Stimulated activated CD4-positive, alpha-beta T cell treated with anti-CD3 and anti-CD28 coated beads, TNF-alpha, amount 100 ng/mL, for 4 hours (primary cell): ENCODE data around the gene TEAD4.

ENCODE experiments used
- DNase-seq, 3 experiments: peaks; one replicate each; pipeline ENCODE4 v3.0.0-alpha.2; 2020; ENCODE audit warnings: low read depth in 3 of 3

The TEAD4 gene

DNA sequence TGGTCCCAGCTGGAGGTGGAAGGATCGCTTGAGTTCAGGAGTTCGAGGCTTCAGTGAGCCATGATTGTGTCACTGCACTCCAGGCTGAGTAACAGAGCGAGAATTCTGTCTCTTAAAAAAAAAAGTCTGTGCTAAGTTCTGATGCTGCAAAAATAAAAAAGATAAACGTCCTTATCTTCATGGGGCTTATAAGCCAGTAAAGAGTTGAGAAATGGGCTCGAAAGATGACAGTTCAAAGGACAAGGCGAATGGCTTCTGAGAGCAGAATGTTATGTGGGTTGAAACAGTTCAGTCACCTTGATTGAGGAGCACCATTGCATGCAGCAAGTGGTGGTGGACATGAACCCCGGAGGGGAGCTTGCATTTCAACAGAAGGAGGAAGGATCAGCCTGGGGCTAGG lies 122.7 kb downstream of the TEAD4 start:
- no peak for DNase-seq

DNA sequence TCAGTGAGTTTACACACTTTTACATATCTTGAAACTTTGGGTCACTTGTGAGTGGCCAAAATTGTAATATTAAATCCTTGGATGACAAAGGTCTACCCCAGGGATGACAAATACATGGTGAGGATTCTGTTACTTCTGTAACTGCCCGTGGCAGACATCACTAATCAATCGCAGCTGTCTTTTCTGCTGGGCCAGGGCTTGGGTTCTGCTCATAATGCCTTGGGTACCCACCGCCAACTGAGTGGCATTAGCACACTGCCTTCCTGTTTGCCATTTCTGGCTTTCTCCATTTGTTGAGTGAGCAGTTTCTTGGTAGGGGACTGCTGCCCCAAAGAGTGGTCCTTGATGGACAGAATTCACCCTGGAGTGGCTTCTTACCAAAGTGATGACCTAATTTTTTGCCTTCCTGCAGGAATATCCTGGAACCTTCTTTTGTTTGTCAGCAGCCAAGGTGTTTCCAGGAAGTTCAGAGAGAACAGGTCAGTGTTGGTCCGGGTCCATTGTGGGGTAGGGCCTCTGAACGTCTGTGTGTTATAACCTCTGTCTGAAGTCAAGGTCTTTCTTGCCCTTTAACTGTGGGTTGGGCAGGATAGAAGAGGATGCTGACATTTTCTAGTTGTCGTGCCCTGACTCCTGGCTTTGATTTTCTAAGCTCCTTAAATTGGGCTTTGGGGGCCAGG lies 124.2 kb downstream of the TEAD4 start:
- no peak for DNase-seq

DNA sequence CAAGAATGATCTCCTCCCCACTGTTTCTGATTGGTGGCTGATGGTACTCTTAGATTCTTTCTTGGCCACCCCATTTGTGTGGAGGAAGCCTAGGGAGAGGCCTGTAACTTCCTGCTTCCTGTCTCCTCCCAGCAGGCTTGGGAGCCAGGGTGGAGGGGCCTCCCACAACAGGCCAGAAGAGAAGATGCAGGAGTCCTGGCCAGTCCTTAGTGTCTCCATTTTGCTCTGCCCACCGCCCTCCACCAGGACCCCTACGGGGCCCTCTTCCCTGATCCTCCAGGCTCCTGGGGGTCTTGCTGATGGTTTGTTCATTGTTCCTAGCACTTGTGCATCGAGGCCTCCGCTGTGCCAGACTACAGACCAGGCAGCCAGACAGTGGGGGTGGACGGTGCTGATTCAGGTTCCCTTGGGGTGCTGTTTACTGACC lies 124.7 kb downstream of the TEAD4 start:
- no peak for DNase-seq

DNA sequence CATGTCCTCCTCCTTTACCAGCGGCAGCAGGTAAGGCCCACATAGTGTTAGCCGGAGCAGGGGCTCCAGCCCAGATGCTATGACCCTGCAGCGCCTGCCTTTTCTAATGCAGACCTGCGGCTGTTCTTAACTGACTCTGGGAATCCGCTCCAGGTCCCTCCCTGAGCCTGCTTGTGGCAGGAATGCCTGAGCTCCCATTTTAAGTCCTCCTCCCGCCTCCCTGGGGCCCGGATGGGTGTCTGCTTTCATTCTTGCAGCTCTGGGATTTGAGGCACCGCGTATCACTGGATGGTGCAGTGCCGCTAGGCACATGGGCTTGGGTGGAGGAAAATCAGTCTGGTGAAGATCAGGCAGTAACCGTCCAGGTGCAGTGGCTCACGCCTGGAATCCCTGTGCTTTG lies 125.5 kb downstream of the TEAD4 start:
- no peak for DNase-seq

DNA sequence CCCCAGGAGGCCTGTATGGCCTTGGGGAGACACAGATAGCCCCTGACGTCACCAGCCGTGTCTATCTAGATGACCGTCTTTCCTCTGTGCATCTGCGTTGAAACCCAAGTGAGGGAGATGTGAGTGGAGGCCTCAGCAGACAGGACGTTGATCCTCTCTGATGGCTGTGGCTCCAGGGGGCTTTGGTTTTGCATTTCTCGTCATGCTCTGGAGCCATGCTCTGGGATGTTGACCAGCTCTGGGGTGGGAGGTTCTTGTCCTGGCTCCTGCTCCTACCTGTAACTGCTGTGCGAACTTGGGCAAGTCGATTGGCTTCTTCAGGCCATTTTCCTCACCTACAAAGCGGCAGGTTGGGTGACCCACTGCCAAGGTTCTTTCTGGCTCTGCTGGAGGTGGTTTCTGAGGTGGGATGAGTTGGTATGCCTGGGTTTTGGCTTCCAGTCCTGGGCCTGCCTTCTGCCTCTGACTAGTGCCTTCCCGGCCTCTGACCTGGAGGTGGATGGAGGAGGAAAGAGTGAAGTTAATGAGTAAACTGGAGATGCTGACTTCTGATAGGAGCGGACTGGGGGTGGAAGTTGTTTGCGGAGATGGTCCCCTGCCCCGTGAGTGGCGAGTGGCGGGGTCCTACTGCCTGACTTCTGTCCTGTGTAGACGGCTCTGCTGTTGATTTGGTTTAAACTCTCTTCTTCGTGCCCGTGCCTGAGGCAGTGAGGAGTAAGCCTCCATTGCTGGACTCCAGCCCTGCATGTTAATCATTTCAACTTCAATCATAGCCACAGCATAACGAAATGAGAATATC lies 126.3 kb downstream of the TEAD4 start:
- DNase-seq = no peak

DNA sequence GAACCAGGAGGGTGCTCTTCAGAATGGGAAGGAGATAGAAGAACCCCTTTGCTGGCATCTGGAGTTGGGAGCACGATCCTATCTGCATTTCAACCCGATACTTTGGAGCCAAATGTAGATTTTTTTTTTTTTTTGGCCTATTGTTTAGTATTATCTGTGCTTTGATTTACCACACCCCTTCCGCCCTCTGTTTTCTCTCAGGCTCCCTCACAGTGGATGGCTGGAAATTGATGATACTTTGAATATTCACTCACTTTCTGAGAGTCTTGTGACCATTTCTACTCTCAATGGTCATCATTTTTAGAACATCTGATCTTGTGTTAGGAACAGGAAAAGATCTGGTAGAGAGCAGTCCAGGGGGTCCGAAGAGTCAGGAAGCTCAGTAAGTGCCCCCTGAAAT lies 127.0 kb downstream of the TEAD4 start:
- DNase-seq = no peak

DNA sequence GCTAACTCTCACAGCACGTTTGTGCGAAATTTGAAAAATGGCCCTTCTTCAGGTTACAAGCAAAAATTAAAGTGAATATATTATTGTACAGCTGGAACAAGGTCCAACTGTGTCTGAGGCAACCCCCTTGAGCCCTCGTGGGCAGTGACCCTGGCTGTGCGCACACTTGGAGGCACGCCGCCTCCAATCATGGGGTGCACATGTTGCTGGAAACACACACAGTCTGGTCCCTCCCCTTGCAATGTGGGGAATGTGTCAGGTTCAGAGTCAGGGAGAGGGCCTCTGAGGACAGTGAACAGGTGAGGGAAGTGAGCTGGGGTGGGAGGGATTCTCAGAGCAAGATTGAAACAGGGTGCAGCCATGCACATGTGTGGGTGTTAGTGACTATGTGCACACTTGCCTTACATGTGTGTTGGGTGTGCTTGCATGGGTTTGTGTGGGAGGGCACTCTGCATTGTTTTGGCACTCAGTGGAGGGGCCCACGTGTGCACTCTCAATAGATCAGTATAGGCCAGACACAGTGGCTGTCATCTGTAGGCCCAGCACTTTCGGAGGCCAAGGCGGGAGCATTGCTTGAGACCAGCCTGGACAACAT lies 127.6 kb downstream of the TEAD4 start:
- no peak for DNase-seq

DNA sequence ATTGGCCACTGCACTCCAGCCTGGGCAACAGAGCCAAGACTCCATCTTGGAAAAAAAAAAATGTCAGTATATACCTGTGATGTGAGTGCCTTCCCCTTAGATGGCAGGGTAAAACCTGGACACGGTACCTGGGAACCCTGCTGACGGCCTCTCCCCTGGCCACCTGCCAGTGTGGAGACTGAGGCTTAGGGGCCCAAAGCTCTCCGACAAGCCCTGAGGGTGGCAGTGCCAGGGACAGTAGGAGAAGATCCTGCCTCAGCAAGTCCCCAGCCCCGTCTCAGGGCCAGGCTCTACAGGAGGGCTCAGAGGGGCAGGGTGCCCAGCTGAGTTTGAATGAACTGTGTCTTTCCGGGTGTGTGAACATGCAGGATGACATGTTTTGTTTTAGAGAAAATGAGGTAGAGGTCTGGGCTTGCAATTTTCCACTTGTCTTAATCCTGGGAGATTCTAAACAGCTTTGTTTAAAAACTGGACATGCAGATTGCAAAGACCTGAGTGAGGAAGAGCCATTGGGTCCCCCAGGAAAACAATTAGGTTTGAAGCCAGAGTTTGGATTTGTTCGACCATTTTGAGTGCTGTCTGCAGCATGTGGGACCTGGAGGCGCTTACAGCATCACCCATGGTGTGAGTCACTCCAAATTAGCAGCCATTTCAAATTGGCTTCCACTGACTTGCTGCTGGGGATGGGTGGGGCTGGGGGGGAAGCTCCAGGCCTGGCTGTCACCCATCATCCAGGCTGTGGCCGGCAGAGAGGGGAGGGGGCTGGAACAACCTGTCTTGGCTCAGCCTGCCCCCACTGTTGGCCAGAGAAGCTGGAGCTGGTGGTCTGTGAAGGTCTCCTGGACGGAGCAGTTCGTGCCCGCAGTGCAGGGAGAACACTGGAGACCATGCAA lies 128.8 kb downstream of the TEAD4 start:
- DNase-seq = no peak

DNA sequence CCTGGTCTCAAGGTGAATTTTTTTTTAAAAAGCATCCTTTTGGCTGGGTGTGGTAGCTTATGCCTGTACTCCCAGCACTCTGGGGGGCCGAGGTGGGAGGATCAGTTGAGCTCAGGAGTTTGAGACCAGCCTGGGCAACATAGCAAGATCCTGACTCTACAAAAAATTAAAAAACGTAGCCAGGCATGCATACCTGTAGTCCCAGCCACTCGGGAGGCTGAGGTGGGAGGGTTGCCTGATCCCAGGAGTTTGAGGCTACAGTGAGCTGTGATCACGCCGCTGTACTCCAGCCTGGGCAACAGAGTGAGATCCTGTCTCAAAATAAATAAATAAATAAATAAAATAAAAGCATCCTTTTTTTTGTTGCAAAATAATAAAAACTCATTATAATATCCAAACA lies 130.4 kb downstream of the TEAD4 start:
- DNase-seq = no peak
